ENCODE results near the gene BCORL1.

DNA sequence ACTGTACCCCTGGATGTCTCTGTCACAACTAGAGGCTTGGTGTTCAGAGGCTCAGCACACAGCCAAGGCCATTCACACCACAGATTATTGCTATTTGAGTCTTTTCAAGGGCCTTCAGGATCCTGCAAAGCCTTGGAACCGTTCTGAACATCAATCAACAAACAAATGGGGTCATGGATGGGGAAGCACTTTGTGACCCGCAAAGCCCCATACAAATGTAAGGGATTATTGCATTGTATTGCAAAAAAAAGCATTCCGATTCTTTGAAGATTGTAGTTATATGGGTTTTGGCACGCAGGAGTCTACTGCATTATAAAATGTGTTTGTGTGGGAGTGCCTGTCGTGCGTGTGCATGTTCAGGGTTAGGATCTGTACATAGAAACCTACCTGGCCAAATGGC, 17.3 kb upstream of the BCORL1 start:
- TF ChIP-seq, protein P1, sequence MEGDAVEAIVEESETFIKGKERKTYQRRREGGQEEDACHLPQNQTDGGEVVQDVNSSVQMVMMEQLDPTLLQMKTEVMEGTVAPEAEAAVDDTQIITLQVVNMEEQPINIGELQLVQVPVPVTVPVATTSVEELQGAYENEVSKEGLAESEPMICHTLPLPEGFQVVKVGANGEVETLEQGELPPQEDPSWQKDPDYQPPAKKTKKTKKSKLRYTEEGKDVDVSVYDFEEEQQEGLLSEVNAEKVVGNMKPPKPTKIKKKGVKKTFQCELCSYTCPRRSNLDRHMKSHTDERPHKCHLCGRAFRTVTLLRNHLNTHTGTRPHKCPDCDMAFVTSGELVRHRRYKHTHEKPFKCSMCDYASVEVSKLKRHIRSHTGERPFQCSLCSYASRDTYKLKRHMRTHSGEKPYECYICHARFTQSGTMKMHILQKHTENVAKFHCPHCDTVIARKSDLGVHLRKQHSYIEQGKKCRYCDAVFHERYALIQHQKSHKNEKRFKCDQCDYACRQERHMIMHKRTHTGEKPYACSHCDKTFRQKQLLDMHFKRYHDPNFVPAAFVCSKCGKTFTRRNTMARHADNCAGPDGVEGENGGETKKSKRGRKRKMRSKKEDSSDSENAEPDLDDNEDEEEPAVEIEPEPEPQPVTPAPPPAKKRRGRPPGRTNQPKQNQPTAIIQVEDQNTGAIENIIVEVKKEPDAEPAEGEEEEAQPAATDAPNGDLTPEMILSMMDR (IDR thresholded peaks at IDR 0.05), result no peak
- no peak for TF ChIP-seq EZH2 (IDR thresholded peaks at IDR 0.05; ENCODE audit: borderline replicate concordance, insufficient read depth, low read depth, low read length, poor library complexity, severe bottlenecking)

Measured in B cell (primary cell).